ENCODE results near the gene MEF2C. TPM values are rescaled to one million over a fixed set of nuclear protein-coding genes. Genes with fewer than 3 reads are reported as not detected.

MEF2C gene
- total RNA-seq, 1 experiment from 2014 or later, result 13.0 TPM

- Histone ChIP-seq H4K20me1 (ENCODE audit: insufficient read depth) (no peaks in the 10 kb centered on the region), H3K9ac (ENCODE audit: low read length) (no peak overlapping the region), H3K27me3 (ENCODE audit: insufficient read depth, low read length) (no peaks in the 10 kb centered on the region), H3K9me3 (ENCODE audit: control insufficient read depth in 1 of 2, insufficient read depth in 1 of 2, low read depth in 1 of 2, low read length in 2 of 2) (no peaks in the 10 kb centered on the region), H3K27ac (ENCODE audit: low read depth, low read length) (no peak overlapping the region), H3K4me1 (ENCODE audit: control insufficient read depth in 1 of 2, insufficient read depth in 2 of 2, low read length in 2 of 2) (no peaks in the 10 kb centered on the region), H2AFZ (ENCODE audit: low read depth, low read length, poor library complexity, severe bottlenecking) (no peak overlapping the region), H3K36me3 (ENCODE audit: control insufficient read depth in 1 of 2, insufficient read depth in 2 of 2, low read length in 2 of 2) (no peaks in the 10 kb centered on the region), H3K4me3 (replicated peaks in 1 of 2; ENCODE audit: low read depth in 1 of 2, low read length in 2 of 2) (no peak overlapping the region), H3K4me2 (ENCODE audit: low read length) (no peak overlapping the region), H3K9me2 (ENCODE audit: insufficient read depth) (no peaks in the 10 kb centered on the region), H3K79me2 (ENCODE audit: insufficient read depth, low read length) (no peaks in the 10 kb centered on the region)
- DNase-seq (ENCODE audit: low read depth, low spot score) (no peak), ATAC-seq (no peak)
- TF ChIP-seq REST (IDR thresholded peaks at IDR 0.05; ENCODE audit: low read depth), result no peak
- no peak for TF ChIP-seq ZNF274 (IDR thresholded peaks at IDR 0.05; ENCODE audit: low read depth, low read length)
- TF ChIP-seq FOSL1 (IDR thresholded peaks at IDR 0.05; ENCODE audit: low read depth), result no peak
- TF ChIP-seq CBX3 (IDR thresholded peaks at IDR 0.05; ENCODE audit: low read depth), result no peak
- no peak for TF ChIP-seq EZH2phosphoT487 (IDR thresholded peaks at IDR 0.05; ENCODE audit: borderline replicate concordance)
- TF ChIP-seq SP1 (IDR thresholded peaks at IDR 0.05; ENCODE audit: low read depth), result no peak
- ChIA-PET POLR2A (interaction anchor here (1.4 kb wide), 1 partner anchor 33 kb away, joined by 4 read pairs; no protein-coding TSS in a partner anchor), CTCF (no interaction called here), RAD21 (ENCODE audit: low non-redundant PET in 1 of 2, low total read pairs in 2 of 2, uncharacterized antibody in 2 of 2, unreplicated experiment in 2 of 2) (no interaction called here)
- BruUV-seq (replicated peaks), result no TSS peak
- intact Hi-C loops (cut with micrococcal nuclease), result no loop called here
Observed at GRCh38 chr5:88818296-88818695, 64.7 kb downstream of the MEF2C start.

DNA sequence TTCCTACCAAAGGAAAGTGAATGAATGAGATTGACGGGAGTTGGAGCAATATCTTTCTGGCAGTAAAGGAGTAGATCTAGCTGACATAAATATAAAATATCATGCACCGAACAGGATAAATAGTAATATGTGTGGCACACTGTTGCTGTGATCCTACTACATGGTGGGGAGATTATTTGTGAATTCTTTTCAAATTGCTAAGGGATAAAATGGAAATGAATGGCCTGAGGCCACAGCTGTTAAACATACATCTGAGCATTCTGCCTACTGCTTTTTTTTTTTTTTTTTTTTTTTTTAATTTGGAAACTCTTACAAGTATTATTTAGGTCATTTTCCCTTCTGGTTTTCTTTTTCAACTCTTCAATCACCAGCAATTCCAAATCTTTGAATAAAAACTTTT lies 66.8 kb downstream of the MEF2C start:
- TF ChIP-seq ATF3 (IDR thresholded peaks at IDR 0.05) (no peak), SRF (IDR thresholded peaks at IDR 0.05; ENCODE audit: low read depth) (no peak), SP1 (IDR thresholded peaks at IDR 0.05; ENCODE audit: low read depth) (no peak), POLR2A (IDR thresholded peaks at IDR 0.05; ENCODE audit: borderline replicate concordance, extremely low read depth, insufficient read depth, insufficient read length) (no peak), FOSL1 (IDR thresholded peaks at IDR 0.05; ENCODE audit: low read depth) (no peak)
- DNase-seq (ENCODE audit: low read depth, low spot score) (no peak), ATAC-seq (no peak)
- Histone ChIP-seq H3K4me3 (replicated peaks in 1 of 2; ENCODE audit: low read depth in 1 of 2, low read length in 2 of 2) (no peak overlapping the region), H3K27me3 (ENCODE audit: insufficient read depth, low read length) (no peaks in the 10 kb centered on the region), H4K20me1 (ENCODE audit: insufficient read depth) (no peaks in the 10 kb centered on the region), H2AFZ (ENCODE audit: low read depth, low read length, poor library complexity, severe bottlenecking) (no peak overlapping the region), H3K79me2 (ENCODE audit: insufficient read depth, low read length) (no peaks in the 10 kb centered on the region), H3K9me2 (ENCODE audit: insufficient read depth) (no peaks in the 10 kb centered on the region), H3K4me1 (ENCODE audit: control insufficient read depth in 1 of 2, insufficient read depth in 2 of 2, low read length in 2 of 2) (no peaks in the 10 kb centered on the region), H3K36me3 (ENCODE audit: control insufficient read depth in 1 of 2, insufficient read depth in 2 of 2, low read length in 2 of 2) (no peaks in the 10 kb centered on the region), H3K27ac (ENCODE audit: low read depth, low read length) (no peak overlapping the region), H3K9ac (ENCODE audit: low read length) (no peak overlapping the region), H3K4me2 (ENCODE audit: low read length) (no peak overlapping the region), H3K9me3 (ENCODE audit: control insufficient read depth in 1 of 2, insufficient read depth in 1 of 2, low read depth in 1 of 2, low read length in 2 of 2) (no peaks in the 10 kb centered on the region)
- intact Hi-C loops (cut with micrococcal nuclease), result no loop called here
- ChIA-PET CTCF (no interaction called here), POLR2A (no interaction called here), RAD21 (ENCODE audit: low non-redundant PET in 1 of 2, low total read pairs in 2 of 2, uncharacterized antibody in 2 of 2, unreplicated experiment in 2 of 2) (no interaction called here)
- BruUV-seq (replicated peaks), result no TSS peak
